ENCODE measurements around the gene RNF20.
"Not testable (repeated sequence)": the region's sequence is repeated elsewhere in the genome, so short reads cannot be mapped to it uniquely, and the experiment has no call there.

RNF20 gene

GRCh38 chr9:101540069-101540468, 6.4 kb downstream of the RNF20 start:
- no peak for DNase-seq

- no peak for DNase-seq
Measured at GRCh38 chr9:101543098-101543735, 9.6 kb downstream of the RNF20 start.

- DNase-seq: not testable (repeated sequence)
Measured at GRCh38 chr9:101549472-101550098, 15.9 kb downstream of the RNF20 start.

- no peak for DNase-seq
Measured at GRCh38 chr9:101561740-101562139, 28.1 kb downstream of the RNF20 start.

- DNase-seq: no peak
Measured at GRCh38 chr9:101562966-101563365, 29.3 kb downstream of the RNF20 start.

GRCh38 chr9:101564252-101564651, 30.6 kb downstream of the RNF20 start:
- no peak for DNase-seq

GRCh38 chr9:101566904-101567724, 33.5 kb downstream of the RNF20 start:
- DNase-seq: no peak

GRCh38 chr9:101567725-101568350, 34.2 kb downstream of the RNF20 start:
- no peak for DNase-seq

- DNase-seq: no peak
Measured at GRCh38 chr9:101569741-101570501, 36.3 kb downstream of the RNF20 start.

- DNase-seq: no peak
Measured at GRCh38 chr9:101571114-101571513, 37.5 kb downstream of the RNF20 start.

- no peak for DNase-seq
Measured at GRCh38 chr9:101572316-101572715, 38.7 kb downstream of the RNF20 start.

- no peak for DNase-seq
Measured at GRCh38 chr9:101574731-101575333, 41.2 kb downstream of the RNF20 start.

GRCh38 chr9:101578378-101578777, 44.7 kb downstream of the RNF20 start:
- DNase-seq: no peak

- no peak for DNase-seq
Measured at GRCh38 chr9:101579711-101580545, 46.3 kb downstream of the RNF20 start.

GRCh38 chr9:101582553-101582952, 48.9 kb downstream of the RNF20 start:
- peak in 1 of 2 donors; percentile 35 for DNase-seq

- no peak for DNase-seq
Measured at GRCh38 chr9:101585740-101586139, 52.1 kb downstream of the RNF20 start.

- no peak for DNase-seq
Measured at GRCh38 chr9:101586651-101587050, 53.0 kb downstream of the RNF20 start.

- DNase-seq: no peak
Measured at GRCh38 chr9:101587332-101588043, 53.8 kb downstream of the RNF20 start.

- not testable (repeated sequence) for DNase-seq
Measured at GRCh38 chr9:101590074-101590473, 56.4 kb downstream of the RNF20 start.

GRCh38 chr9:101590901-101591300, 57.2 kb downstream of the RNF20 start:
- DNase-seq: no peak
